Measurements from ENCODE around the gene GSTCD.
A peak's percentile ranks its signal among the peaks of the same experiment; 100 is the strongest.

GSTCD gene, protein sequence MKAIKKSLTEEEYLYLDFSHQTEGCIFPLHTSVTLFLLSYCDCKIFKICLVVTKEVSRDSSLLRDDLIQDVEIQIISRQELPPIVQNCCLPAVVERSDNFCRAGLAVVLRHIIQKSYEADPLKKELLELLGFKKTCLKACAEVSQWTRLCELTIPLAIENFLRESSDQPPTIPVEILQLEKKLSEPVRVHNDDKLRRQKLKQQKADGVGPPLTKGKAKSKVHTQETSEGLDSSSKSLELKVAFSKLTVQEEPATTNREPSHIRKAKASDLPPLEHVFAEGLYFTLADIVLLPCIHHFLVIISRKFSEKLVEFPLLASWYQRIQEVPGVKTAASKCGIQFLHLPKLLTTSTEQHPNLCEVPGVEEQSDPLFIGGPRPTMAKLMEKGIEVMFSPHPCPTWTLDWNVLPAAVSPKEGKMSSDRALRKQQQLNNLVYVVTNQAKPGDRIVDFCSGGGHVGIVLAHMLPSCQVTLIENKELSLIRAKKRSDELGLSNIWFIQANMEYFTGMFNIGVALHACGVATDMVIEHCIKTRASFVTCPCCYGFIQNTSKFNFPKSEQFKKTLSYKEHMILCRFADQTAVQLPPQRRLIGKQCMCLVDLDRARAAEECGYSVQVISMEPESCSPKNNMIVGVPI

GRCh38 chr4:105708181-105709080, at the start of gene GSTCD, which contains the start of gene INTS12:
GSTCD (plus strand) TSS chr4:105708784; CDS start chr4:105717614, 8,830 bp downstream.
INTS12 (minus strand) TSS chr4:105708689; CDS start chr4:105700005, 8,684 bp downstream.
- Histone ChIP-seq H3K4me3 (ENCODE audit: low read depth, low read length) (peak within 1 kb of the TSS; percentile 81), H3K27ac (ENCODE audit: extremely low read depth, low read depth, low read length) (peak within 1 kb of the TSS; percentile 82), H3K4me1 (ENCODE audit: control insufficient read depth, insufficient read depth, low read length) (0 out of 2 replicates have a peak, but pooled peaks cover 2% of the 10 kb centered on the region), H3K36me3 (ENCODE audit: control insufficient read depth in 2 of 2, insufficient read depth in 1 of 2, low read length in 2 of 2) (peaks cover 0 to 13% of the 10 kb centered on the region in 2 experiments; a peak in 1 of 3 replicates), H3K9me3 (ENCODE audit: control insufficient read depth, insufficient read depth, low read depth, low read length) (no peaks in the 10 kb centered on the region)
- ChIA-PET POLR2A (interaction anchor here (1.1 to 1.5 kb wide), 2 partner anchors 186 to 234 kb away, joined by 4 to 6 read pairs; partner anchors contain the start of gene PPA2), CTCF (interaction anchor here (0.5 kb wide), 1 partner anchor 343 kb away, joined by 3 read pairs; no protein-coding TSS in a partner anchor)
- TF ChIP-seq FEZF1 (tag by site-specific recombination; IDR thresholded peaks at IDR 0.05) (peak; percentile 46; the same call in 1 of the 2 replicates), ZNF366 (tag by site-specific recombination; conservative IDR thresholded peaks at IDR 0.05) (peak; percentile 59; the same call in 1 of the 2 replicates), ZNF350 (tag by site-specific recombination; IDR thresholded peaks at IDR 0.05) (no peak), ZFP3 (tag by site-specific recombination; IDR thresholded peaks at IDR 0.05; ENCODE audit: low read depth) (no peak), ZNF223 (tag by site-specific recombination; IDR thresholded peaks at IDR 0.05) (0 out of 2 replicates have a peak, but pooled peaks have one; percentile 29), ZNF549 (tag by site-specific recombination; IDR thresholded peaks at IDR 0.05) (0 out of 2 replicates have a peak, but pooled peaks have one; percentile 5), ZSCAN30 (tag by site-specific recombination; IDR thresholded peaks at IDR 0.05) (peak; percentile 99), ZBTB21 (tag by site-specific recombination; IDR thresholded peaks at IDR 0.05) (peak; percentile 83), ZNF488 (tag by site-specific recombination; IDR thresholded peaks at IDR 0.05) (no peak), YY2 (tag by site-specific recombination; IDR thresholded peaks at IDR 0.05) (peak; percentile 80; the same call in 1 of the 2 replicates), ZNF133 (tag by site-specific recombination; IDR thresholded peaks at IDR 0.05) (no peak), ZSCAN16 (tag by site-specific recombination; IDR thresholded peaks at IDR 0.05) (peak; percentile 34; the same call in 1 of the 2 replicates), ZSCAN5A (tag by site-specific recombination; IDR thresholded peaks at IDR 0.05) (peak; percentile 94), ZSCAN4 (tag by site-specific recombination; IDR thresholded peaks at IDR 0.05) (peak; percentile 72), ZNF138 (tag by site-specific recombination; IDR thresholded peaks at IDR 0.05; ENCODE audit: borderline replicate concordance) (no peak), MEIS1 (CRISPR knock-in tag; IDR thresholded peaks at IDR 0.05; ENCODE audit: borderline replicate concordance) (no peak), WT1 (tag by site-specific recombination; IDR thresholded peaks at IDR 0.05) (peak; percentile 48), ZNF792 (tag by site-specific recombination; IDR thresholded peaks at IDR 0.05) (no peak), ZNF175 (tag by site-specific recombination; IDR thresholded peaks at IDR 0.05) (no peak), ZNF221 (tag by site-specific recombination; IDR thresholded peaks at IDR 0.05; ENCODE audit: borderline replicate concordance) (0 out of 2 replicates have a peak, but pooled peaks have one; percentile 71), ZNF121 (tag by site-specific recombination; IDR thresholded peaks at IDR 0.05) (0 out of 2 replicates have a peak, but pooled peaks have one; percentile 61), ZNF202 (tag by site-specific recombination; IDR thresholded peaks at IDR 0.05; ENCODE audit: borderline replicate concordance) (no peak), ZNF677 (tag by site-specific recombination; IDR thresholded peaks at IDR 0.05) (0 out of 2 replicates have a peak, but pooled peaks have one; percentile 14), ZNF600 (tag by site-specific recombination; IDR thresholded peaks at IDR 0.05) (peak; percentile 45; the same call in 1 of the 2 replicates), ZNF266 (tag by site-specific recombination; IDR thresholded peaks at IDR 0.05; ENCODE audit: low read depth) (no peak), ZNF510 (tag by site-specific recombination; IDR thresholded peaks at IDR 0.05; ENCODE audit: insufficient replicate concordance) (peak; percentile 51)
- TF ChIP-seq, protein P1, sequence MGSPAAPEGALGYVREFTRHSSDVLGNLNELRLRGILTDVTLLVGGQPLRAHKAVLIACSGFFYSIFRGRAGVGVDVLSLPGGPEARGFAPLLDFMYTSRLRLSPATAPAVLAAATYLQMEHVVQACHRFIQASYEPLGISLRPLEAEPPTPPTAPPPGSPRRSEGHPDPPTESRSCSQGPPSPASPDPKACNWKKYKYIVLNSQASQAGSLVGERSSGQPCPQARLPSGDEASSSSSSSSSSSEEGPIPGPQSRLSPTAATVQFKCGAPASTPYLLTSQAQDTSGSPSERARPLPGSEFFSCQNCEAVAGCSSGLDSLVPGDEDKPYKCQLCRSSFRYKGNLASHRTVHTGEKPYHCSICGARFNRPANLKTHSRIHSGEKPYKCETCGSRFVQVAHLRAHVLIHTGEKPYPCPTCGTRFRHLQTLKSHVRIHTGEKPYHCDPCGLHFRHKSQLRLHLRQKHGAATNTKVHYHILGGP (tag by site-specific recombination; IDR thresholded peaks at IDR 0.05): no peak
- TF ChIP-seq, protein P2, sequence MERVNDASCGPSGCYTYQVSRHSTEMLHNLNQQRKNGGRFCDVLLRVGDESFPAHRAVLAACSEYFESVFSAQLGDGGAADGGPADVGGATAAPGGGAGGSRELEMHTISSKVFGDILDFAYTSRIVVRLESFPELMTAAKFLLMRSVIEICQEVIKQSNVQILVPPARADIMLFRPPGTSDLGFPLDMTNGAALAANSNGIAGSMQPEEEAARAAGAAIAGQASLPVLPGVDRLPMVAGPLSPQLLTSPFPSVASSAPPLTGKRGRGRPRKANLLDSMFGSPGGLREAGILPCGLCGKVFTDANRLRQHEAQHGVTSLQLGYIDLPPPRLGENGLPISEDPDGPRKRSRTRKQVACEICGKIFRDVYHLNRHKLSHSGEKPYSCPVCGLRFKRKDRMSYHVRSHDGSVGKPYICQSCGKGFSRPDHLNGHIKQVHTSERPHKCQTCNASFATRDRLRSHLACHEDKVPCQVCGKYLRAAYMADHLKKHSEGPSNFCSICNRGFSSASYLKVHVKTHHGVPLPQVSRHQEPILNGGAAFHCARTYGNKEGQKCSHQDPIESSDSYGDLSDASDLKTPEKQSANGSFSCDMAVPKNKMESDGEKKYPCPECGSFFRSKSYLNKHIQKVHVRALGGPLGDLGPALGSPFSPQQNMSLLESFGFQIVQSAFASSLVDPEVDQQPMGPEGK (tag by site-specific recombination; IDR thresholded peaks at IDR 0.05): peak; percentile 69
